ENCODE data around the gene BARX1.

- TF ChIP-seq SMC3 (conservative IDR thresholded peaks at IDR 0.05; ENCODE audit: insufficient read depth, low read depth, low read length) = no peak
- no peak for TF ChIP-seq CTCF (IDR thresholded peaks at IDR 0.05 in 2 of 3, conservative IDR thresholded peaks at IDR 0.05 in 1 of 3; ENCODE audit: insufficient read depth in 2 of 3, low read depth in 1 of 3, low read length in 3 of 3)
- TF ChIP-seq, protein P1, sequence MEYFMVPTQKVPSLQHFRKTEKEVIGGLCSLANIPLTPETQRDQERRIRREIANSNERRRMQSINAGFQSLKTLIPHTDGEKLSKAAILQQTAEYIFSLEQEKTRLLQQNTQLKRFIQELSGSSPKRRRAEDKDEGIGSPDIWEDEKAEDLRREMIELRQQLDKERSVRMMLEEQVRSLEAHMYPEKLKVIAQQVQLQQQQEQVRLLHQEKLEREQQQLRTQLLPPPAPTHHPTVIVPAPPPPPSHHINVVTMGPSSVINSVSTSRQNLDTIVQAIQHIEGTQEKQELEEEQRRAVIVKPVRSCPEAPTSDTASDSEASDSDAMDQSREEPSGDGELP (CRISPR knock-in tag; IDR thresholded peaks at IDR 0.05; ENCODE audit: borderline replicate concordance) = no peak
- TF ChIP-seq FOXP1 (CRISPR knock-in tag; IDR thresholded peaks at IDR 0.05) = no peak
These were observed 37.1 kb downstream of the BARX1 start for GRCh38 chr9:93918061-93918460.
